ENCODE data around the gene ALK. TPM values are rescaled to one million over a fixed set of nuclear protein-coding genes. Genes with fewer than 3 reads are reported as not detected.

The ALK gene
- total and polyA plus RNA-seq, 12 donors: 0.09 to 1.8 (median 0.53) TPM; not detected in 1

GRCh38 chr2:29452036-29452435 lies 469.4 kb downstream of the ALK start:
- no peaks in the 10 kb centered on the region for H3K27me3 ChIP-seq
- intact Hi-C loops (cut with DNase I): no loop called here
- no peak for DNase-seq
- no peaks in the 10 kb centered on the region for H3K9me3 ChIP-seq (replicated peaks in 1 of 3)
- WGBS, 4 donors: 77 to 83% (median 81%) methylated on average over 5 of the region's 5 CpGs
- H3K36me3 ChIP-seq (replicated peaks in 1 of 2): no peaks in the 10 kb centered on the region
- TF ChIP-seq POLR2A (IDR thresholded peaks at IDR 0.05): no peak
- no peak for TF ChIP-seq CTCF (IDR thresholded peaks at IDR 0.05)
- H3K4me3 ChIP-seq: no peak overlapping the region
- H3K4me1 ChIP-seq (replicated peaks in 1 of 2): no peaks in the 10 kb centered on the region
- H3K27ac ChIP-seq: no peak overlapping the region

GRCh38 chr2:29450596-29451222 lies 470.7 kb downstream of the ALK start:
- H3K9me3 ChIP-seq (replicated peaks in 1 of 3): no peaks in the 10 kb centered on the region
- H3K36me3 ChIP-seq (replicated peaks in 1 of 2): no peaks in the 10 kb centered on the region
- WGBS, 4 donors: 36 to 48% (median 45%) methylated on average over 5 of the region's 5 CpGs
- no peaks in the 10 kb centered on the region for H3K4me1 ChIP-seq (replicated peaks in 1 of 2)
- intact Hi-C loops (cut with DNase I): no loop called here
- TF ChIP-seq CTCF (IDR thresholded peaks at IDR 0.05) (no peak), POLR2A (IDR thresholded peaks at IDR 0.05) (no peak)
- DNase-seq: no peak
- H3K27ac ChIP-seq: no peak overlapping the region
- no peaks in the 10 kb centered on the region for H3K27me3 ChIP-seq
- no peak overlapping the region for H3K4me3 ChIP-seq

GRCh38 chr2:29449499-29449898 lies 471.9 kb downstream of the ALK start:
- TF ChIP-seq CTCF (IDR thresholded peaks at IDR 0.05): no peak
- no peak for TF ChIP-seq POLR2A (IDR thresholded peaks at IDR 0.05)
- Histone ChIP-seq H3K4me1 (replicated peaks in 1 of 2) (no peaks in the 10 kb centered on the region), H3K9me3 (replicated peaks in 1 of 3) (no peaks in the 10 kb centered on the region), H3K27me3 (no peaks in the 10 kb centered on the region), H3K4me3 (no peak overlapping the region), H3K27ac (no peak overlapping the region), H3K36me3 (replicated peaks in 1 of 2) (no peaks in the 10 kb centered on the region)
- DNase-seq: no peak
- 59 to 82% (median 73%) methylated on average over 2 of the region's 2 CpGs for WGBS, 4 donors
- intact Hi-C loops (cut with DNase I): no loop called here

DNA sequence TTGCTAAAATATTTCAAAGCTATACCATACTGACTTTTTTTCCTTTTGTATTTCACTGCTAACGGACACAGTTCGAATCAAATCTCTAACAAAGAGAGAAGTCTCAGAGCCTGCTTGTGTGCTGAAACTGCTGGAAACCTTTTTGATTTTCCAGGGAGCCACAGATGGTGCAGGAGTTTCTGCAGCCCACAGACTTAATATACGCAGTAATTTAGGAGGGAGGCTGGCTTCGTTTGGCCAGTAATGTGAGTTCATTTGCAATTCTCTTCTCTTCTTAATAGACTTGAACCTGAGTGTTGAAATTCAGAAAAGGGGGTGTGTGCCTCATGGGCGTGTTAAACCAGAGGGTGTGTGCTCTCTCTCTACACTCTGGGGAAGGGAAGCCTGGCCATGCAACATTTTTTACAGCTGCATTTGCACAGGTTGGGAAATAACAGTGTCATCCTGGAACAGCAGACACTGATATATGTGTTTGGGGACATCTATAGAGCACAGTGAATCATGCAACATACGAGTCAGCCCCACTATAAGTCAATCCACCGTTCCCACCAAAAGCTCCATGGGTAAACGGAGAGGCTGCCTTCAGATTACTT lies 473.2 kb downstream of the ALK start:
- no peak overlapping the region for H3K4me3 ChIP-seq
- WGBS, 4 donors: 60 to 66% (median 63%) methylated on average over 8 of the region's 8 CpGs
- no peak for DNase-seq
- H3K36me3 ChIP-seq (replicated peaks in 1 of 2): no peaks in the 10 kb centered on the region
- no peaks in the 10 kb centered on the region for H3K9me3 ChIP-seq (replicated peaks in 1 of 3)
- no peaks in the 10 kb centered on the region for H3K27me3 ChIP-seq
- TF ChIP-seq POLR2A (IDR thresholded peaks at IDR 0.05) (no peak), CTCF (IDR thresholded peaks at IDR 0.05) (no peak)
- H3K4me1 ChIP-seq (replicated peaks in 1 of 2): no peaks in the 10 kb centered on the region
- no peak overlapping the region for H3K27ac ChIP-seq
- intact Hi-C loops (cut with DNase I): no loop called here
